Measurements from ENCODE around the gene CFAP69.
A peak's percentile ranks its signal among the peaks of the same experiment; 100 is the strongest.

The CFAP69 gene, protein sequence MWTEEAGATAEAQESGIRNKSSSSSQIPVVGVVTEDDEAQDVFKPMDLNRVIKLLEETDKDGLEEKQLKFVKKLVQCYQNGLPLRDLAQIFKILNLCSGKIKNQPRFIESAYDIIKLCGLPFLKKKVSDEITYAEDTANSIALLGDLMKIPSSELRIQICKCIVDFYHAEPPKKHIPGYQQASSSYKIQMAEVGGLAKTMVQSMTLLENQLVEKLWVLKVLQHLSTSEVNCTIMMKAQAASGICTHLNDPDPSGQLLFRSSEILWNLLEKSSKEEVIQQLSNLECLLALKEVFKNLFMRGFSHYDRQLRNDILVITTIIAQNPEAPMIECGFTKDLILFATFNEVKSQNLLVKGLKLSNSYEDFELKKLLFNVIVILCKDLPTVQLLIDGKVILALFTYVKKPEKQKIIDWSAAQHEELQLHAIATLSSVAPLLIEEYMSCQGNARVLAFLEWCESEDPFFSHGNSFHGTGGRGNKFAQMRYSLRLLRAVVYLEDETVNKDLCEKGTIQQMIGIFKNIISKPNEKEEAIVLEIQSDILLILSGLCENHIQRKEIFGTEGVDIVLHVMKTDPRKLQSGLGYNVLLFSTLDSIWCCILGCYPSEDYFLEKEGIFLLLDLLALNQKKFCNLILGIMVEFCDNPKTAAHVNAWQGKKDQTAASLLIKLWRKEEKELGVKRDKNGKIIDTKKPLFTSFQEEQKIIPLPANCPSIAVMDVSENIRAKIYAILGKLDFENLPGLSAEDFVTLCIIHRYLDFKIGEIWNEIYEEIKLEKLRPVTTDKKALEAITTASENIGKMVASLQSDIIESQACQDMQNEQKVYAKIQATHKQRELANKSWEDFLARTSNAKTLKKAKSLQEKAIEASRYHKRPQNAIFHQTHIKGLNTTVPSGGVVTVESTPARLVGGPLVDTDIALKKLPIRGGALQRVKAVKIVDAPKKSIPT

DNA sequence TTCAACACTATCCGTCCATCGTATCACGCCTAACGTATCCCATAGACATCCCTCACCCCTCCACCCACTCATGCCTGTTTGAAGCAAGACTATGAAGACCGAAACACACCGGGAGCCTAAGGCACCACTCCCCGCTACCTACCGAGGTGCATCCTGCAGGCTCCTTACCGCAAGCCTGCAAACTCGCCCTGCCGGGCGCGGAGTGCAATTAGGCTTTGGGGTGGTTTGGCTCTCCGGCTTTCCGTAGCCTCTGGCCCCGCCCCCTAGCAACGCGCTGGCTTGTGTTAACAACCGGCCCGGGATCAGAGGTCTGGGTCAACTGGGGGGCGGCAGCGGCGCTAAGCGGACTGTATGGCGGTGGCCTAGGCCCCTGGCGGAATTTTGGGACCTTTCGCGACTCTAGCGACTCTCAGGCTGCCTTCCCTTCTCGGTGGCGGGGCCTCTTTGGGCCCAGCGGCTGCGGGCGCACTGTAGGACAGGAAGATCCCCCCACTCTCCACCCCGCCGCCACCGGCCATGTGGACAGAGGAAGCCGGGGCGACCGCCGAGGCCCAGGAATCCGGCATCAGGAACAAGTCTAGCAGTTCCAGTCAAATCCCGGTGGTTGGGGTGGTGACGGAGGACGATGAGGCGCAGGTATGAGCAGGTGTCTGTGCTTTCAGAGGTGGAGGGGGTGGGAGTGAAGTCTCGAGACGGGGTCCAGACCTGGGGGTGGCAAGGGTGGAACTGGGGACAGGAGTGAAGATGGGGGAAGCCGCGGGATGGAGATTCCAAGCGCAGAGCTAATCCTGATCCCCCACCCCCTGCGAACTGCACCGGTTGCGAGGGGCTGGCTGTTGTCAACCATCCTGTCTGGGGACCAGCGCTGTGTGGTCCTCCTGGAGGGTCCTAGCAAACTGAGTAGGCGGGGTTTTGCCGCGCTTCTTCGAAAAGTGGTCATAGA, at the start of gene CFAP69:
Gene CFAP69, plus strand, starts transcription at position 266 of the 943 bp plus-strand sequence. Its CDS starts 251 bp downstream, at position 517.
- Histone ChIP-seq H3K27me3 (ENCODE audit: insufficient read depth, insufficient read length) (peaks cover 31% of the 10 kb centered on the region), H3K9me3 (ENCODE audit: insufficient read depth, low read length) (no peaks in the 10 kb centered on the region), H3K4me3 (ENCODE audit: insufficient read length, low read depth) (peak within 1 kb of the TSS; percentile 61), H3K36me3 (ENCODE audit: insufficient read depth, insufficient read length, low read length) (no peaks in the 10 kb centered on the region), H3K9ac (ENCODE audit: insufficient read length, low read depth) (peak within 1 kb of the TSS; percentile 72), H3K4me1 (ENCODE audit: insufficient read depth, insufficient read length) (no peaks in the 10 kb centered on the region)
- TF ChIP-seq YY1 (IDR thresholded peaks at IDR 0.05; ENCODE audit: insufficient read depth, insufficient read length) (no peak), ZNF274 (IDR thresholded peaks at IDR 0.05; ENCODE audit: low read depth, low read length) (no peak), SUZ12 (IDR thresholded peaks at IDR 0.05; ENCODE audit: extremely low read depth, insufficient read depth, insufficient read length) (no peak)
- peak; percentile 92 for DNase-seq (ENCODE audit: low read depth, low spot score)

DNA sequence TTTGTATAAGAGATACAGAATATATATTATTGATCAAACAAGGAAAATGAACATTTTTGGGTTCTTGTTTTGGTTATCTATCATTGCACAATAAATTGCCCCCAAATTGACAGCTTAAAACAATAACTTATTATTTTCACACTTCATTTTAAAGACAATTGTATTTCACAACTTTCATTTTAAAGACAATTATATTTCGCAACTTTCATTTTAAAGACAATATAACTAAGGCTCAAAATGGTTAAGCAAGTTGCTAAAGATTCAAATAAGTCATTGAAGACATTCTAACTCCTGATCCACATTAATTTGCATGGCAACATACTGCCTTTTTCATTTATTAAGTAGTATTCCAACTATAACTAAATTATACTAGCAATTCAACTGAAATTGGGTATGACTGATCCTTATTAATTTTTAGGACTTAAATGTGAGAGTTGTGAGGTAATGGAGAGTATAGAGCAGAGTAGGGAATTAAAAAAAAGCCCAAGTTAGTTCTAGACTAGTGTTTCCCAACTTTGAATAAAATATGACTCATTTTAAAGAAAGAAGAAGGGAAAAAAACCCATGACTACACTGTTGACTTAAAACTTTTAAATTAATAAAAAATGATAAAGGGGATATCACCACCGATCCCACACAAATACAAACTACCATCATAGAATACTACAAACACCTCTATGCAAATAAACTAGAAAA, 43.3 kb upstream of the CFAP69 start:
- TF ChIP-seq SUZ12 (IDR thresholded peaks at IDR 0.05; ENCODE audit: extremely low read depth, insufficient read depth, insufficient read length) = no peak
- no peak for TF ChIP-seq ZNF274 (IDR thresholded peaks at IDR 0.05; ENCODE audit: low read depth, low read length)
- no peak for TF ChIP-seq YY1 (IDR thresholded peaks at IDR 0.05; ENCODE audit: insufficient read depth, insufficient read length)
- no peaks in the 10 kb centered on the region for H3K27me3 ChIP-seq (ENCODE audit: insufficient read depth, insufficient read length)
- no peak overlapping the region for H3K4me3 ChIP-seq (ENCODE audit: insufficient read length, low read depth)

DNA sequence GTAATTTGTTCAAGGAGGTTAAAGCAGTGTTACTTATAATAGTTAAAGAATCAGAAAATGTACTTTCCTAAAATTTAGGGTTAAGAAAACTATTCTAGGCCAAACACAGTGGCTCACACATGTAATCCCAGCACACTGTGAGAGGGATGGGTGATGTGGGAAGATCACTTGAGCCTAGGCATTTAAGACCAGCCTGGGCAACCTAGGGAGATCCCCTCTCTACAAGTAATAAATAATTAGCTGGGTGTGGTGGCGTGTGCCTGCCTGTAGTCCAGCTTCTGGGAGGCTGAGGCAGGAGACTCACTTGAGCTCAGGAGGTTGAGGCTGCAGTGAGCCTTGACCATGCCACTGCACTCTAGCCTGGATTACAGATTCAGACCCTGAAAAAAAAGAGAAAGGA, 37.0 kb upstream of the CFAP69 start:
- H3K36me3 ChIP-seq (ENCODE audit: insufficient read depth, insufficient read length, low read length) = no peaks in the 10 kb centered on the region
- no peak overlapping the region for H3K4me3 ChIP-seq (ENCODE audit: insufficient read length, low read depth)
- no peak for DNase-seq (ENCODE audit: low read depth, low spot score)
- H3K27me3 ChIP-seq (ENCODE audit: insufficient read depth, insufficient read length) = no peaks in the 10 kb centered on the region
- TF ChIP-seq ZNF274 (IDR thresholded peaks at IDR 0.05; ENCODE audit: low read depth, low read length) = no peak
- TF ChIP-seq SUZ12 (IDR thresholded peaks at IDR 0.05; ENCODE audit: extremely low read depth, insufficient read depth, insufficient read length) = no peak
- TF ChIP-seq YY1 (IDR thresholded peaks at IDR 0.05; ENCODE audit: insufficient read depth, insufficient read length) = no peak
- no peaks in the 10 kb centered on the region for H3K4me1 ChIP-seq (ENCODE audit: insufficient read depth, insufficient read length)
- no peak overlapping the region for H3K9ac ChIP-seq (ENCODE audit: insufficient read length, low read depth)
- no peaks in the 10 kb centered on the region for H3K9me3 ChIP-seq (ENCODE audit: insufficient read depth, low read length)

More for the DNA sequence above, 43.3 kb upstream of the CFAP69 start:
- no peak overlapping the region for H3K9ac ChIP-seq (ENCODE audit: insufficient read length, low read depth)
- H3K4me1 ChIP-seq (ENCODE audit: insufficient read depth, insufficient read length) = no peaks in the 10 kb centered on the region
- no peaks in the 10 kb centered on the region for H3K9me3 ChIP-seq (ENCODE audit: insufficient read depth, low read length)
- DNase-seq (ENCODE audit: low read depth, low spot score) = no peak
- no peaks in the 10 kb centered on the region for H3K36me3 ChIP-seq (ENCODE audit: insufficient read depth, insufficient read length, low read length)

DNA sequence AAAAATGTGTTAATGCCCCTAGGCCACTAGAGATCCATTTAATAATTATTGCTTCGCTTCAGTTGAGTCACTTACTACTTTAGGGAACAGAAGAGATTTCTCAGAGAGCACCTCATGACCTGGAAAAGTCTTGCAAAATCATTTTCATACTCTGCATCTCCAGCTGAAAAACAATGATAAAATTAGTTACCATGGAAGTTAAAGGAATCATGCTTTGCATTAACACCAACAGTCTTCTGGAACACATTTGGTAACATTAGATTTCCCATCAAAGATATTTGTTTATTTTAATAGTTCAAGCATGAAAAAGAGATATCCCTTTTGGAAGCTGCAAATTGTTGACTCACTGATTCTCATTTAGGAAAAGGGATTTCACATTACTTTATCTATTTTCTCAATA, 35.2 kb upstream of the CFAP69 start:
- Histone ChIP-seq H3K36me3 (ENCODE audit: insufficient read depth, insufficient read length, low read length) (no peaks in the 10 kb centered on the region), H3K4me1 (ENCODE audit: insufficient read depth, insufficient read length) (no peaks in the 10 kb centered on the region), H3K9ac (ENCODE audit: insufficient read length, low read depth) (no peak overlapping the region), H3K9me3 (ENCODE audit: insufficient read depth, low read length) (no peaks in the 10 kb centered on the region), H3K27me3 (ENCODE audit: insufficient read depth, insufficient read length) (no peaks in the 10 kb centered on the region), H3K4me3 (ENCODE audit: insufficient read length, low read depth) (no peak overlapping the region)
- DNase-seq (ENCODE audit: low read depth, low spot score) = no peak
- no peak for TF ChIP-seq YY1 (IDR thresholded peaks at IDR 0.05; ENCODE audit: insufficient read depth, insufficient read length)
- no peak for TF ChIP-seq ZNF274 (IDR thresholded peaks at IDR 0.05; ENCODE audit: low read depth, low read length)

DNA sequence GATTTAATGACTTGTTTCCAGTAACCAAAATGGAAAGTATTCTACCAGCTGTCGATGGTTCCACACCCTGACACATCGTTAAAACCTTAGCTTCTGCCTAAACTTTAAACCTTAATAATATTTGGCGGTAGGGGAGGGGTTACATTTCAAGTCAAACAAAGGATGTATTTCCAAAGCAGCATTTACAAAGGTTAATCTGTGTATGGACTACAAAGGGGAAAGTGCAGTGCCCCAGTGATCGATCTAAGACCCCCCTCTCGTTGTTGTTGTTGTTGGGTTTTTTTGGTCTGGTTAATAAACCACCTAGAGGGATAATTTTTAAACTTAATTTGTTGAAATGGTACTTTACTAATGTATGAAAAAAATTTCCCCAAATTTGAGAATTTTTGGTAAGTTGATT, 34.5 kb upstream of the CFAP69 start:
- H3K27me3 ChIP-seq (ENCODE audit: insufficient read depth, insufficient read length) = no peaks in the 10 kb centered on the region
- H3K4me1 ChIP-seq (ENCODE audit: insufficient read depth, insufficient read length) = no peaks in the 10 kb centered on the region
- TF ChIP-seq ZNF274 (IDR thresholded peaks at IDR 0.05; ENCODE audit: low read depth, low read length) = no peak
- no peak for TF ChIP-seq YY1 (IDR thresholded peaks at IDR 0.05; ENCODE audit: insufficient read depth, insufficient read length)
- TF ChIP-seq SUZ12 (IDR thresholded peaks at IDR 0.05; ENCODE audit: extremely low read depth, insufficient read depth, insufficient read length) = no peak
- no peak for DNase-seq (ENCODE audit: low read depth, low spot score)
- no peak overlapping the region for H3K9ac ChIP-seq (ENCODE audit: insufficient read length, low read depth)
- peak overlapping the region; percentile 80 for H3K4me3 ChIP-seq (ENCODE audit: insufficient read length, low read depth)
- H3K36me3 ChIP-seq (ENCODE audit: insufficient read depth, insufficient read length, low read length) = no peaks in the 10 kb centered on the region
- no peaks in the 10 kb centered on the region for H3K9me3 ChIP-seq (ENCODE audit: insufficient read depth, low read length)

DNA sequence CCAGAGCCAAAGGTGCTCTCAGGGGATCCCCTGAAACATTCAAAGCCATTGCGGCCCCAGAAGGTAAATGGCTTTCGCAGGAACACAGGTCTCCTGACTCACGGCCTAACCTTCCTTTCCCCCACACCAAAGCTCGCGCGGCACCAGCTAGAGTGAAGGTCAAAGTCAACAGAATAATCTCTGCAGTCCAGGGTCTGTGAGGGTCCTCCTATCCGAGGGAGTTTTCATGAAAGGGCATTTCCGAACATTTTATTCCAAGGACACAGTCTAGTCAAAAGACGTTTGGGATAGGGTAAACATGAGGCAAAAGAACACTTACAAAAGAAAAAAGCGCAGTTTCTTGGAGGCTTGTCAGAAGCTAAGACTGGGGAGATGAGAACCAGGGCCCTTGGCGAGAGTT, 34.0 kb upstream of the CFAP69 start:
- peak overlapping the region; percentile 80 for H3K4me3 ChIP-seq (ENCODE audit: insufficient read length, low read depth)
- H3K9me3 ChIP-seq (ENCODE audit: insufficient read depth, low read length) = no peaks in the 10 kb centered on the region
- H3K4me1 ChIP-seq (ENCODE audit: insufficient read depth, insufficient read length) = no peaks in the 10 kb centered on the region
- peak overlapping the region; percentile 82 for H3K9ac ChIP-seq (ENCODE audit: insufficient read length, low read depth)
- TF ChIP-seq YY1 (IDR thresholded peaks at IDR 0.05; ENCODE audit: insufficient read depth, insufficient read length) (no peak), SUZ12 (IDR thresholded peaks at IDR 0.05; ENCODE audit: extremely low read depth, insufficient read depth, insufficient read length) (no peak), ZNF274 (IDR thresholded peaks at IDR 0.05; ENCODE audit: low read depth, low read length) (no peak)
- DNase-seq (ENCODE audit: low read depth, low spot score) = peak; percentile 3
- H3K36me3 ChIP-seq (ENCODE audit: insufficient read depth, insufficient read length, low read length) = no peaks in the 10 kb centered on the region
- H3K27me3 ChIP-seq (ENCODE audit: insufficient read depth, insufficient read length) = no peaks in the 10 kb centered on the region
